GM12878 (cell line): ENCODE results near the gene ATF4. TPM values are rescaled to one million over a fixed set of nuclear protein-coding genes. Genes with fewer than 3 reads are reported as not detected.

ENCODE experiments used
- CHD2 ChIP-seq: IDR thresholded peaks from 2 replicates; pipeline ENCODE4 v1.6.1; 2011; ENCODE audit warnings: low read depth, low read length, improper control_type of control experiment, borderline replicate concordance
- CREM ChIP-seq: IDR thresholded peaks from 2 replicates; pipeline ENCODE4 v1.6.1; 2014; ENCODE audit warnings: antibody characterized with exemption, low read depth
- EED ChIP-seq: sonication (generic); IDR thresholded peaks from 2 replicates; pipeline ENCODE4 v1.6.1; 2016; ENCODE audit warnings: antibody characterized with exemption, low read depth
- ETV6 ChIP-seq, 2 experiments: fragments of 450-650 bp in 1 of 2; IDR thresholded peaks in 1 of 2; conservative IDR thresholded peaks in 1 of 2; 2 replicates each; pipeline ENCODE4 v1.6.1; 2014; ENCODE audit warnings: antibody characterized with exemption in 1 of 2, borderline replicate concordance in 1 of 2, low read depth in 1 of 2, mild to moderate bottlenecking in 1 of 2, moderate library complexity in 1 of 2
- HDGF ChIP-seq: fragments of 450-650 bp; IDR thresholded peaks from 2 replicates; pipeline ENCODE4 v1.6.1; 2016; ENCODE audit warnings: antibody characterized with exemption
- MEF2B ChIP-seq: fragments of 450-650 bp; IDR thresholded peaks from 2 replicates; pipeline ENCODE4 v1.6.1; 2018; ENCODE audit warnings: mild to moderate bottlenecking, moderate library complexity; ENCODE audit not compliant: partially characterized antibody, poor library complexity, severe bottlenecking
- MTA2 ChIP-seq: fragments of 450-650 bp; IDR thresholded peaks from 2 replicates; pipeline ENCODE4 v1.6.1; 2016; ENCODE audit warnings: low read depth, mild to moderate bottlenecking, moderate library complexity
- MXI1 ChIP-seq: fragments of 150-350 bp; IDR thresholded peaks from 2 replicates; pipeline ENCODE4 v1.6.1; 2011; ENCODE audit warnings: low read depth, mild to moderate bottlenecking, inconsistent platforms, low read length, improper control_type of control experiment
- NBN ChIP-seq: fragments of 450-650 bp; IDR thresholded peaks from 2 replicates; pipeline ENCODE4 v1.6.1; 2016
- YY1 ChIP-seq: IDR thresholded peaks from 2 replicates; pipeline ENCODE4 v1.6.1; 2011; ENCODE audit warnings: low read depth, mild to moderate bottlenecking, low read length
- ZNF24 ChIP-seq: fragments of 450-650 bp; IDR thresholded peaks from 2 replicates; pipeline ENCODE4 v1.6.1; 2017; ENCODE audit warnings: antibody characterized with exemption, mild to moderate bottlenecking
- ZNF622 ChIP-seq: fragments of 450-650 bp; IDR thresholded peaks from 2 replicates; pipeline ENCODE4 v1.6.1; 2017; ENCODE audit warnings: mild to moderate bottlenecking, inconsistent platforms
- polyA plus RNA-seq, 11 experiments: library from polyadenylated mRNA; depleted of rRNA in 4 of 11; unstranded in 6 of 11; stranded (reverse) in 5 of 11; fragments of >200 nt; fragmentation: Nextera tagmentation in 4 of 11; fragmentation: Illumina TruSeq in 1 of 11; extraction: Ambion mirVana in 4 of 11; extraction: Trizol in 1 of 11; gene quantifications; 1 replicate in 1 of 11; 2 replicates in 10 of 11; pipeline versions ENCODE4 v1.2.1 to v1.2.3, GENCODE V29; 2011 to 2016; ENCODE audit warnings: inconsistent platforms in 2 of 11, missing spikeins in 2 of 11, low read depth in 1 of 11
- total RNA-seq, 4 experiments: library from RNA; depleted of rRNA in 3 of 4; stranded (reverse); fragments of >200 nt in 3 of 4; fragmentation: Illumina TruSeq in 1 of 4; extraction: Trizol in 1 of 4; gene quantifications; 2 replicates each; pipeline versions ENCODE4 v1.2.1 to v1.2.3, GENCODE V29; 2013 to 2021
- TF ChIP-seq, protein P1 (sequence below): fragments of 450-650 bp; IDR thresholded peaks from 2 replicates; pipeline ENCODE4 v1.6.1; 2017; ENCODE audit warnings: mild to moderate bottlenecking, moderate library complexity

ATF4 gene
- total and polyA plus RNA-seq, 10 of the 15 experiments (the other 5 are each of a cell fraction or from before 2014, with no cell fraction given) = 88.3 to 605 (median 320) TPM

GRCh38 chr22:39471381-39472141 lies 48.8 kb upstream of the ATF4 start (continued):
- TF ChIP-seq ETV6 (conservative IDR thresholded peaks at IDR 0.05 in 1 of 2, IDR thresholded peaks at IDR 0.05 in 1 of 2; ENCODE audit: borderline replicate concordance in 1 of 2, low read depth in 1 of 2) (0 out of 4 replicates have a peak, but pooled peaks of 1 of the 2 experiments have one; percentile 53), NBN (peak; percentile 75), ZNF24 (peak; percentile 98), MXI1 (0 out of 2 replicates have a peak, but pooled peaks have one; percentile 46), CHD2 (0 out of 2 replicates have a peak, but pooled peaks have one; percentile 34), YY1 (no peak), ZNF622 (no peak), MEF2B (peak; percentile 76), EED (peak; percentile 92), MTA2 (0 out of 2 replicates have a peak, but pooled peaks have one; percentile 42), HDGF (peak; percentile 60; the same call in 1 of the 2 replicates), CREM (peak; percentile 30; the same call in 1 of the 2 replicates)
- TF ChIP-seq, protein P1, sequence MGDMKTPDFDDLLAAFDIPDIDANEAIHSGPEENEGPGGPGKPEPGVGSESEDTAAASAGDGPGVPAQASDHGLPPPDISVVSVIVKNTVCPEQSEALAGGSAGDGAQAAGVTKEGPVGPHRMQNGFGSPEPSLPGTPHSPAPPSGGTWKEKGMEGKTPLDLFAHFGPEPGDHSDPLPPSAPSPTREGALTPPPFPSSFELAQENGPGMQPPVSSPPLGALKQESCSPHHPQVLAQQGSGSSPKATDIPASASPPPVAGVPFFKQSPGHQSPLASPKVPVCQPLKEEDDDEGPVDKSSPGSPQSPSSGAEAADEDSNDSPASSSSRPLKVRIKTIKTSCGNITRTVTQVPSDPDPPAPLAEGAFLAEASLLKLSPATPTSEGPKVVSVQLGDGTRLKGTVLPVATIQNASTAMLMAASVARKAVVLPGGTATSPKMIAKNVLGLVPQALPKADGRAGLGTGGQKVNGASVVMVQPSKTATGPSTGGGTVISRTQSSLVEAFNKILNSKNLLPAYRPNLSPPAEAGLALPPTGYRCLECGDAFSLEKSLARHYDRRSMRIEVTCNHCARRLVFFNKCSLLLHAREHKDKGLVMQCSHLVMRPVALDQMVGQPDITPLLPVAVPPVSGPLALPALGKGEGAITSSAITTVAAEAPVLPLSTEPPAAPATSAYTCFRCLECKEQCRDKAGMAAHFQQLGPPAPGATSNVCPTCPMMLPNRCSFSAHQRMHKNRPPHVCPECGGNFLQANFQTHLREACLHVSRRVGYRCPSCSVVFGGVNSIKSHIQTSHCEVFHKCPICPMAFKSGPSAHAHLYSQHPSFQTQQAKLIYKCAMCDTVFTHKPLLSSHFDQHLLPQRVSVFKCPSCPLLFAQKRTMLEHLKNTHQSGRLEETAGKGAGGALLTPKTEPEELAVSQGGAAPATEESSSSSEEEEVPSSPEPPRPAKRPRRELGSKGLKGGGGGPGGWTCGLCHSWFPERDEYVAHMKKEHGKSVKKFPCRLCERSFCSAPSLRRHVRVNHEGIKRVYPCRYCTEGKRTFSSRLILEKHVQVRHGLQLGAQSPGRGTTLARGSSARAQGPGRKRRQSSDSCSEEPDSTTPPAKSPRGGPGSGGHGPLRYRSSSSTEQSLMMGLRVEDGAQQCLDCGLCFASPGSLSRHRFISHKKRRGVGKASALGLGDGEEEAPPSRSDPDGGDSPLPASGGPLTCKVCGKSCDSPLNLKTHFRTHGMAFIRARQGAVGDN = peak; percentile 92
